OCI-LY3 (cell line): ENCODE measurements around the gene USP3.

Source experiments
- CTCF ChIP-seq: fragments of 200-600, 300-600 bp; sonication (generic); IDR thresholded peaks from 2 replicates; pipeline ENCODE4 v1.5.1; 2014; ENCODE audit warnings: antibody characterized with exemption, low read length, low read depth
- EZH2phosphoT487 ChIP-seq: fragments of 200-600 bp; shearing (Covaris generic); IDR thresholded peaks from 2 replicates; pipeline ENCODE4 v1.6.1; 2018; ENCODE audit warnings: antibody characterized with exemption, mixed run types, low read depth

- TF ChIP-seq CTCF (no peak), EZH2phosphoT487 (no peak)
Observed at GRCh38 chr15:63504247-63504978, at the start of gene USP3.
